AG04450 (cell line): Measurements from ENCODE around the gene ZNF445. TPM values are rescaled to one million over a fixed set of nuclear protein-coding genes. Genes with fewer than 3 reads are reported as not detected.
"Not testable (repeated sequence)": the region's sequence is repeated elsewhere in the genome, so short reads cannot be mapped to it uniquely, and the experiment has no call there.

ENCODE experiments used
- CTCF ChIA-PET: fragments of 300-600, 350-600 bp; formaldehyde crosslinking; extraction: SDS; loops from one replicate; lab custom pipeline; 2022; ENCODE audit warnings: antibody characterized with exemption, inconsistent platforms; lab: Charles Lee
- POLR2A ChIA-PET: fragments of 350-600 bp; formaldehyde crosslinking; extraction: SDS; loops from one replicate; lab custom pipeline; 2021; ENCODE audit warnings: antibody characterized with exemption, inconsistent platforms; lab: Yijun Ruan, JAX
- DNase-seq: peaks from one replicate; pipeline ENCODE4 v3.0.0-alpha.2; 2011; ENCODE audit warnings: low read depth, low spot score
- H3K27ac ChIP-seq: one replicate; pipeline ENCODE4 v1.5.1; 2012; ENCODE audit warnings: low read depth, low read length, control low read depth
- H3K27me3 ChIP-seq: one replicate; pipeline ENCODE4 v1.6.0; 2012; ENCODE audit warnings: low read length; ENCODE audit not compliant: control insufficient read depth, insufficient read depth
- H3K4me3 ChIP-seq: 2 replicates; pipeline ENCODE4 v1.5.1; 2011; ENCODE audit warnings: mild to moderate bottlenecking, low read depth, low read length, control low read depth
- H3K9me3 ChIP-seq: 2 replicates; pipeline ENCODE4 v1.5.1; 2012; ENCODE audit warnings: low read length; ENCODE audit not compliant: control insufficient read depth, insufficient read depth
- polyA plus RNA-seq: library from polyadenylated mRNA; depleted of rRNA; stranded (reverse); fragments of >200 nt; gene quantifications from 2 replicates; pipeline ENCODE4 v1.2.3, GENCODE V29; 2011
- TF ChIP-seq, protein P1 (sequence below): IDR thresholded peaks from 2 replicates; pipeline ENCODE4 v1.5.1; 2011; ENCODE audit warnings: low read depth, low read length, control low read depth, inconsistent platforms

Gene ZNF445
- polyA plus RNA-seq, 1 experiment: 4.7 TPM

DNA sequence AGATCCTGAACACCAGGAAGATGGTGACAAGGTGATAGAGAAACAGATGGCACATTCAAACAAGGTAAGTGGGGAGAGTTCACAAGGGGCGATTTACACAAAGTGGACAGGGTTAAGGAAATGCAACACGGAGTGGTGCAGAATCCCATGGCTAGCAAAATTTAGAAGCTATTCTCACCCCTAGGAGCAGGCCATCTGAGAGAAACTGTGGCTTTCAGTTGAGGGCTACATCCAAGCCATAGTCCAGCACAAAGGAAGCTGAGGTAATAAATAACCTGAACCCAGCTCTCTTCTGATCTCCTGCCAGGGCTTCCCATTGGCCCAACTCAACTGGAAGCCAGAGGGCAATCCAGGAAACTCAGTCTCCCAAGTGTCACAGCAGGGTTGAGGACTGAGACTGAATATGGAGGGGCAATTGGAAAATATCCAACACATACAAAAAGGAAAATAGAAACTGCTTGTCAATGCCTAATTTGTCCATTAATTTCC lies 1.2 kb upstream of the ZNF445 start:
- ChIA-PET CTCF (interaction anchor here (0.7 kb wide), 1 partner anchor 16 kb away, joined by 3 read pairs; no protein-coding TSS in a partner anchor), POLR2A (no interaction called here)
- no peak overlapping the region for H3K4me3 ChIP-seq
- no peak overlapping the region for H3K27ac ChIP-seq
- TF ChIP-seq, protein P1, sequence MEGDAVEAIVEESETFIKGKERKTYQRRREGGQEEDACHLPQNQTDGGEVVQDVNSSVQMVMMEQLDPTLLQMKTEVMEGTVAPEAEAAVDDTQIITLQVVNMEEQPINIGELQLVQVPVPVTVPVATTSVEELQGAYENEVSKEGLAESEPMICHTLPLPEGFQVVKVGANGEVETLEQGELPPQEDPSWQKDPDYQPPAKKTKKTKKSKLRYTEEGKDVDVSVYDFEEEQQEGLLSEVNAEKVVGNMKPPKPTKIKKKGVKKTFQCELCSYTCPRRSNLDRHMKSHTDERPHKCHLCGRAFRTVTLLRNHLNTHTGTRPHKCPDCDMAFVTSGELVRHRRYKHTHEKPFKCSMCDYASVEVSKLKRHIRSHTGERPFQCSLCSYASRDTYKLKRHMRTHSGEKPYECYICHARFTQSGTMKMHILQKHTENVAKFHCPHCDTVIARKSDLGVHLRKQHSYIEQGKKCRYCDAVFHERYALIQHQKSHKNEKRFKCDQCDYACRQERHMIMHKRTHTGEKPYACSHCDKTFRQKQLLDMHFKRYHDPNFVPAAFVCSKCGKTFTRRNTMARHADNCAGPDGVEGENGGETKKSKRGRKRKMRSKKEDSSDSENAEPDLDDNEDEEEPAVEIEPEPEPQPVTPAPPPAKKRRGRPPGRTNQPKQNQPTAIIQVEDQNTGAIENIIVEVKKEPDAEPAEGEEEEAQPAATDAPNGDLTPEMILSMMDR: no peak
- H3K9me3 ChIP-seq: no peaks in the 10 kb centered on the region
- no peak for DNase-seq
- no peaks in the 10 kb centered on the region for H3K27me3 ChIP-seq

GRCh38 chr3:44478055-44478468 lies 592 bp upstream of the ZNF445 start:
- ChIA-PET CTCF (no interaction called here), POLR2A (no interaction called here)
- Histone ChIP-seq H3K27me3 (no peaks in the 10 kb centered on the region), H3K9me3 (no peaks in the 10 kb centered on the region), H3K4me3 (peak overlapping the region; percentile 72), H3K27ac (no peak overlapping the region)
- TF ChIP-seq, protein P1: no peak
- no peak for DNase-seq

- H3K9me3 ChIP-seq: no peaks in the 10 kb centered on the region
- peak overlapping the region; percentile 72 for H3K4me3 ChIP-seq
- no peaks in the 10 kb centered on the region for H3K27me3 ChIP-seq
- no peak overlapping the region for H3K27ac ChIP-seq
- ChIA-PET POLR2A (interaction anchor here (0.8 kb wide), 1 partner anchor 34 kb away, joined by 3 read pairs; no protein-coding TSS in a partner anchor), CTCF (no interaction called here)
- TF ChIP-seq, protein P1: no peak
- DNase-seq: no peak
Observed at GRCh38 chr3:44476963-44477311, 533 bp downstream of the ZNF445 start.

- H3K9me3 ChIP-seq: no peaks in the 10 kb centered on the region
- TF ChIP-seq, protein P1: peak; percentile 22; the same call in 1 of the 2 replicates
- DNase-seq: no peak
- peak overlapping the region; percentile 72 for H3K4me3 ChIP-seq
- ChIA-PET CTCF (no interaction called here), POLR2A (interaction anchor here (0.8 kb wide), 1 partner anchor 35 kb away, joined by 3 read pairs; no protein-coding TSS in a partner anchor)
- no peaks in the 10 kb centered on the region for H3K27me3 ChIP-seq
- H3K27ac ChIP-seq: no peak overlapping the region
Observed at GRCh38 chr3:44476181-44476611, 1.3 kb downstream of the ZNF445 start.

- POLR2A ChIA-PET, H3K27me3 ChIP-seq, CTCF ChIA-PET, H3K9me3 ChIP-seq, H3K27ac ChIP-seq, DNase-seq, H3K4me3 ChIP-seq: not testable (repeated sequence)
Observed at GRCh38 chr3:44474886-44475285, 2.6 kb downstream of the ZNF445 start.
